Urinary bladder (tissue), 4 donors: ENCODE measurements around the gene RGS12. TPM values are rescaled to one million over a fixed set of nuclear protein-coding genes. Genes with fewer than 3 reads are reported as not detected.

Experiments
- DNase-seq: peaks from one replicate; pipeline ENCODE4 v3.0.0-alpha.2; 2015; ENCODE audit errors: extremely low spot score
- H3K27ac ChIP-seq: one replicate; pipeline ENCODE4 v1.5.1; 2013; ENCODE audit warnings: low read depth, mild to moderate bottlenecking, moderate library complexity
- H3K36me3 ChIP-seq: one replicate; pipeline ENCODE4 v1.6.1; 2013; ENCODE audit warnings: mild to moderate bottlenecking, moderate library complexity; ENCODE audit not compliant: insufficient read depth
- H3K4me1 ChIP-seq: one replicate; pipeline ENCODE4 v1.6.1; 2013; ENCODE audit warnings: mild to moderate bottlenecking, moderate library complexity; ENCODE audit not compliant: insufficient read depth
- H3K4me3 ChIP-seq: one replicate; pipeline ENCODE4 v1.5.1; 2013; ENCODE audit warnings: low read depth, low read length
- WGBS: extraction: QIAGEN DNeasy Blood & Tissue Kit; methylation state at CpG from one replicate; pipeline ENCODE4 v1.1.7; 2013; 5-methylcytosine and 5-hydroxymethylcytosine counted together
- polyA plus RNA-seq: library from polyadenylated mRNA; stranded (reverse); fragments of 200-250 nt; gene quantifications from one replicate; pipeline ENCODE4 v1.2.3, GENCODE V29; 2013
- total RNA-seq: library from RNA; depleted of rRNA; stranded (reverse); fragments of >200 nt; gene quantifications from one replicate; pipeline ENCODE4 v1.2.3, GENCODE V29; 2014
- donor health status: healthy with polysubstance abuse.
- donor health status: healthy.

The RGS12 gene
- total and polyA plus RNA-seq, 2 donors, result 28.4 to 51.6 TPM

DNA sequence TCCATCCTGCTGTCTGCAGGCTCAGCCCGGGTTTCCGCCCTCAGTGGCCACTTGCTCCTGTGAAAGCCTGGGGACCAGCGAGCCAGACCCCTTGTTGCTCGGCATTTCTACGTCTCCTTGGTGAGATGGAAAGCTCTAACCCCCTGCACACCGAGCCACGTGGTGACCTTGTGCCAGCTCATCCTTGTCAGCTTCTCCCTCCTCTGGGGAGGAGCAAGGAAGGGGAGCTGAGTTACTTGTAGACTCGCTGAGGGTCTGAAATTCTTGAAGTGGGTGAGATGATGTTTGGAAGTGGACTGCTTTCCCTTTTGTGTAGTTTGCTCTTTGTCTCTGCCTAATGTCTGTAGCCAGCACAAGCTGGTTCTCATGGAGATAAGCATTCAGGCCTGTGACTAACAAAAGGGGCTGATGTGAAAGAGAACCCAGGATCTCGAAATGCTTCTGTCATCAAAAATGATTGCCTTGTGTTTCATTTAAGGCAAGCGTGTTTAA is 29.3 kb downstream of the RGS12 start:
- Histone ChIP-seq H3K27ac (no peak overlapping the region), H3K4me1 (no peaks in the 10 kb centered on the region), H3K36me3 (no peaks in the 10 kb centered on the region), H3K4me3 (no peak overlapping the region)
- DNase-seq, result no peak
- 73% methylated on average over 10 of the region's 10 CpGs for WGBS

GRCh38 chr4:3323071-3323481 is 30.3 kb downstream of the RGS12 start:
- DNase-seq, result no peak

DNA sequence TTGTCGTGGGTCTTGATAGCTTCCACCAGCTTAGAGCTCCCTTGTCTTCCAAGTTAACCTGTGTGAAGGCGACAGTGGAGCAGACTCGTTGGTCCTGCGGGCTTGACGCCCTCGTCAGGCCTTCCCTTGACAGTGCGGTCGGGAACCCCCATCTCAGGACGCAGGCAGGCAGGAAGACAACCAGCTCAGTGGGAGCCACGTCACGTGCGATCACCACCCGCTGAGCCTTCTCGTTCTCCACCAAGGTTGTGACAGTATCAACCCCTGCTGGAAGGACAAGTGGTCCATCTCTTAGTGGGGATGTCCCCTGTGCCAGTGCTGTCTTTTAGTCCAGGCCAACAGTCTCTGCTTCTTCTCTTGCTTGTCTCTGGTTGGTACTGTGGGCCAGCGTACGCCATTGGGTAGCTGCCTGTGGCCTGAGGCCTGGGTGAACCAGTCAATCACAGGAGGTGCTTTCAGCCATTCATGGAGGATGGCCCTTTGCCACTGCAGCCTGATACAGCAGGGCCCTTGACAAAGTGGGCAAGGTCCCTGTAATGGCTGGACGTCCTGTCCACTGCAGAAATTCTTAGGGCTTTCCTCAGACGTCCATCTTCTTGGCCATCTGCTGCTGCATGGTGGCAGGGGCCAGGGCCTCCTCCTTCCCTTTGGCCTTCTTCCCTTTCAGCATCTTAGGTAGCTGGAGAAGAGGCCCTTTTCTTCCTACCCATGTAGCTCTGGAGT is 31.4 kb downstream of the RGS12 start:
- no peaks in the 10 kb centered on the region for H3K36me3 ChIP-seq
- 88% methylated on average over 18 of the region's 18 CpGs for WGBS
- no peak for DNase-seq

More at GRCh38 chr4:3323071-3323481, 30.3 kb downstream of the RGS12 start:
- no peak overlapping the region for H3K27ac ChIP-seq
- H3K4me3 ChIP-seq, result no peak overlapping the region
- no peaks in the 10 kb centered on the region for H3K36me3 ChIP-seq
- WGBS, result 90% methylated on average over 21 of the region's 21 CpGs
- no peaks in the 10 kb centered on the region for H3K4me1 ChIP-seq

DNA sequence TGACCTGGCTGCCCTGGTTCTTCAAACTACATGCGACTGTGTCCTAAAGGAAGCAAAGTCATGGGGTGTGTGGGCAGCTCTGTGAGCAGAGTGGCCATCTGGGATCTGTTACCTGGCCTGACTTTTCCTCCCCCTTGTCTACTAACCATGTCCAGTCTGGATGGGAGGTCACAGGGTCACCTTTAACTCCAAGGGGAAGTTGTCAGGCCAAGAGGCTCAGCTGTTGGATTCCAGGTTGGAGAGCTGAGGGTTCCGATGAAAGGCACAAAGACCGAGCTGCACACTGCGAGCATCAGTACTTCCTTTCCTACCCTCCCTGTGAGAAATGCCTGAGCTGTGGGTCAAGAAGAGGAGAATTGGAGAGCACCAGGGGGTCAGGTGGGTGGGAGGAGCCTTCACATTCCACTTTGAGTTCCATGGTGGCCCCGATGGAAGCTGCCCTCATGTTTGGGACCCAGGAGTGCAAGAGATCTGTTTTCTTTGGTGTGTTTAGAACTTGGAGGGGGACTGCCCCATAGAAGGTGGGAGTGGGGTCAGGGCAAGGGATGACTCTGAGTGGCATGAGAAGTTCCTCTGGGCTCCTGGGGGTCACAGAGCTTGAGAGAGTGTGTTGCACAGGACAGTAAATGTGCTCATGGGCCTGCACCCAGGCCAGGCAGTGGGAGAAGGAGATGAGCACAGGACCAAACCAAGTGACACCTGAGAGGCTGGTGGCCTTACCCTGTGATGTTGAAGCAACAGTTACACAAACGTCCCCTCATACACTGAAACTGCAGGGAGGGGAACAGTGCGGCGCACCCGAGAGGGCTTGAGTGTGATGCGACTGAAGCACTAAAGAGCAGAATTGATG is 36.2 kb downstream of the RGS12 start:
- Histone ChIP-seq H3K36me3 (no peaks in the 10 kb centered on the region), H3K4me1 (no peaks in the 10 kb centered on the region), H3K27ac (no peak overlapping the region), H3K4me3 (no peak overlapping the region)
- 95% methylated on average over 10 of the region's 10 CpGs for WGBS
- no peak for DNase-seq

More for the DNA sequence above, 31.4 kb downstream of the RGS12 start:
- Histone ChIP-seq H3K4me1 (no peaks in the 10 kb centered on the region), H3K4me3 (no peak overlapping the region), H3K27ac (no peak overlapping the region)

DNA sequence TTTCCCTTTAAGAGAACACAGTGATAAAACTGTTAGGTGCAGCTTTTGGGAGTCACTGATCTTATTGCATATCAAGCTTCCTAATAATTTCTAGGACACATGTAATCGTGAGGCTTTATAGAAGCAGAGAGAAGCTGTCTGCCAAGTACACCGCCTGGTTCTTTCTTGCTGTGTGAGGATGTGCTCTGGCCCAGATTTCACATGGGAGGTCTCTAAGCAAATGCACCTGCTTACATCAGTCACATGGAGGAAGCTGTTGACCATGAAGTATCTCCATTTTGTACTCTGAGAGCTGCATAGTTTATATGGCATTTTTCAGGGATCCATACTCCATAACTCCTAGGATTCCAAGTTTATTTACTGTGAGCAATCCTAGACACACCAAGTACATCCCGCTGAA is 37.1 kb downstream of the RGS12 start:
- H3K4me1 ChIP-seq, result no peaks in the 10 kb centered on the region
- no peak overlapping the region for H3K27ac ChIP-seq
- 59% methylated on average over 3 of the region's 3 CpGs for WGBS
- H3K4me3 ChIP-seq, result no peak overlapping the region
- no peaks in the 10 kb centered on the region for H3K36me3 ChIP-seq
- DNase-seq, result no peak

GRCh38 chr4:3330707-3331106 is 37.9 kb downstream of the RGS12 start:
- DNase-seq, result no peak
- no peak overlapping the region for H3K4me3 ChIP-seq
- H3K27ac ChIP-seq, result no peak overlapping the region
- no peaks in the 10 kb centered on the region for H3K36me3 ChIP-seq
- no peaks in the 10 kb centered on the region for H3K4me1 ChIP-seq
- 92% methylated on average over 5 of the region's 5 CpGs for WGBS

- Histone ChIP-seq H3K4me1 (no peaks in the 10 kb centered on the region), H3K27ac (no peak overlapping the region), H3K36me3 (no peaks in the 10 kb centered on the region), H3K4me3 (no peak overlapping the region)
- WGBS, result 86% methylated on average over 23 of the region's 23 CpGs
- DNase-seq, result no peak
These were observed 38.9 kb downstream of the RGS12 start for GRCh38 chr4:3331511-3332394.

- H3K36me3 ChIP-seq, result no peaks in the 10 kb centered on the region
- no peak for DNase-seq
- H3K4me1 ChIP-seq, result no peaks in the 10 kb centered on the region
- no peak overlapping the region for H3K4me3 ChIP-seq
- WGBS, result 92% methylated on average over 9 of the region's 9 CpGs
- no peak overlapping the region for H3K27ac ChIP-seq
These were observed 39.7 kb downstream of the RGS12 start for GRCh38 chr4:3332498-3332897.

GRCh38 chr4:3334316-3334715 is 41.5 kb downstream of the RGS12 start:
- H3K4me1 ChIP-seq, result no peaks in the 10 kb centered on the region
- no peak for DNase-seq
- WGBS, result 84% methylated on average over 3 of the region's 3 CpGs

DNA sequence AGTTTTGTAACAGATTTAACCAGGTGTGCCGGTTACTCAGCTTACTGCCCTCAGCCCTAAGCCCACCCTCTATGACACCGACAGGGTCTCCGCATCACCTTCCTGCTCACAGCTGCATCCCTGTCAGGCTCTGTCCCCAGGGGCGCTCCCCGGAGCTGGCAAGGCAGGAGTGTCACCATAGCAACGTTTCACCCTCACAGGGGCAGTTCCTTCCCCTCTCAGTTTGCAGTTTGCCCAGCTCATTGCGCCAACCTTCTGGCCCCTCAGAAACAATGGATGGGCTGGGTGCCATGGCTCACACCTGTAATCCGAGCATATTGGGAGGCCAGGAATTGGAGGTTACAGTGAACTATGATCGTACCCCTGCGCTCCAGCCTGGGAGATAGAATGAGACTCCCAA is 42.6 kb downstream of the RGS12 start:
- 82% methylated on average over 10 of the region's 10 CpGs for WGBS
- Histone ChIP-seq H3K4me1 (no peaks in the 10 kb centered on the region), H3K36me3 (no peaks in the 10 kb centered on the region), H3K27ac (no peak overlapping the region), H3K4me3 (no peak overlapping the region)
- DNase-seq, result no peak

More at GRCh38 chr4:3334316-3334715, 41.5 kb downstream of the RGS12 start:
- Histone ChIP-seq H3K4me3 (no peak overlapping the region), H3K27ac (no peak overlapping the region), H3K36me3 (no peaks in the 10 kb centered on the region)

DNA sequence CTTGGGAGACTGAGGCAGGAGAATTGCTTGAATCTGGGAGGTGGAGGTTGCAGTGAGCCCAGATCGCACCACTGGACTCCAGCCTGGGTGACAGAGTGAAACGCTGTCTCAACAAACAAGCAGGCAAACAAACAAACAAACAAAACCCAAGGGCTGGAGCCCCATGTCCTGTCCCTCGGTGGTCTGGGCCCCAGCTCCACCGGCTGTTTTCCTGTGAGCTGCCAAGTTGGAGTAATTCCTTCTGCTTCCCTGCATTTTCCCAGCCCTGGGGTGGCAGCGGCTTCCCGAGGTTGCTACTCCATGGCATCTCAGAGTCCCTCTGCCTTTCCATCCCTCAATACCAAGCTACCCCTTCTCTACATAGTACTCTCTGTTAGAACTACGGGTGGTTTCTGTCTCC is 43.2 kb downstream of the RGS12 start:
- 83% methylated on average over 7 of the region's 7 CpGs for WGBS
- DNase-seq, result no peak

DNA sequence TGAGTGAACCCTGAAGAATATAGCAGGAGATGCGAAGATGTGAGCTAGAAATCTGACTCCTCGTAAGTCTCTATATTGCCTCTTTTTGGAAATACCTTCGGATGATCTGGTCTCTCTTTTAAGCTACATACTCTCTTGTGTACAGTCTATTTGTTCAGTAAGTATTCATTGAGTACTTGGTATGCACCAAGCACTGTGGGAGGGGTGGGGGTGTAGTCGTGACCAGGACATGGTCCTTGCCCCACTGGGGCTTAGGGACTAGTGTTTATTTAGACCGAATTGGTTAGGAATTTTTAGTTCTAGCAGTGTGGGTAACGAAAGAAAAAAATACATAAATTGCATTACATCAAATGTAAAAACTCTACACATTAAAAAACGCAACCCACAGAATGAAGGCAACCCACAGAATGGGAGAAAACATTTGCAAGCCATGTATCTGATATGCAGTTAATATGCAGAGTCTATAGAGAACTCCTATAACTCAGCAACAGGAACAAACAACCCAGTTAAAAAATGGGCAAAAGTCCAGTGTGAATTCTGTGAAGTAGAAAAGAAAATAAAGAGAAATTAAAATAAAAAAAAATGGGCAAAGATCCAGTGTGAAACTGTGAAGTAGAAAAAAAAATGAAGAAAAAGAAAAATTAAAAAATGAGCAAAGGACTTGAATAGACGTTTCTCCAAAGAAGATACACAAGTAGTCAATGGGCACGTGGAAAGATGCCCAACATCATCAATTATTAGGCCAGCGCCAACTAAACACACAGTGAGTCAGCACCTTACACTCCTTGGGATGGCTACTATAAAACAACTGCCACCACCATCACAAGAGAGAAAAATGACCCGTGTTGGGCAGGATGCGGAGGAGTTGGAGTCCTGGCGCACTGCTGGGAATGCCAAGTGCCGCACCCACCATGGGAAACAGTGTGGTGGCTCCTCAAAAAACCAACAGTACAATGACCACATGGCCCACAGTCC is 43.8 kb downstream of the RGS12 start:
- Histone ChIP-seq H3K36me3 (no peaks in the 10 kb centered on the region), H3K4me1 (no peaks in the 10 kb centered on the region), H3K4me3 (no peak overlapping the region), H3K27ac (no peak overlapping the region)
- no peak for DNase-seq
- WGBS, result 92% methylated on average over 14 of the region's 14 CpGs

More for the DNA sequence above, 43.2 kb downstream of the RGS12 start:
- no peaks in the 10 kb centered on the region for H3K4me1 ChIP-seq
- H3K27ac ChIP-seq, result no peak overlapping the region
- H3K4me3 ChIP-seq, result no peak overlapping the region
- no peaks in the 10 kb centered on the region for H3K36me3 ChIP-seq
